Gastroesophageal sphincter (tissue), 3 donors: Measurements from ENCODE around the gene MTHFD2L.

Source experiments
- CTCF ChIP-seq, 4 experiments: fragments of 200-600 bp in 2 of 4; fragments of 450-650 bp in 2 of 4; sonication (generic) in 1 of 4; IDR thresholded peaks; one replicate each; pipeline ENCODE4 v1.5.1; 2017 to 2019; ENCODE audit warnings: antibody characterized with exemption in 4 of 4, mild to moderate bottlenecking in 2 of 4, moderate library complexity in 2 of 4
- POLR2A ChIP-seq, 2 donors: fragments of 450-650 bp; IDR thresholded peaks; one replicate each; pipeline ENCODE4 v1.6.1; 2017; ENCODE audit warnings: antibody characterized with exemption in 2 of 2, mild to moderate bottlenecking in 2 of 2, moderate library complexity in 1 of 2

- TF ChIP-seq CTCF (IDR thresholded peaks at IDR 0.05) (no peak), POLR2A (IDR thresholded peaks at IDR 0.05) (no peak)
Measured at GRCh38 chr4:74125029-74125428, 32.9 kb upstream of the MTHFD2L start.
